GM21619 (cell line): ENCODE data around the gene PRSS27.
"Not testable (repeated sequence)": the region's sequence is repeated elsewhere in the genome, so short reads cannot be mapped to it uniquely, and the experiment has no call there.

Source experiments
- ATAC-seq: cut with Tn5 transposase; IDR thresholded peaks from one replicate; pipeline ENCODE4 v1.9.1; 2021; ENCODE audit not compliant: unreplicated experiment

Gene PRSS27

GRCh38 chr16:2728034-2728433 is 8.0 kb upstream of the PRSS27 start:
- ATAC-seq = no peak

GRCh38 chr16:2726923-2727322 is 6.9 kb upstream of the PRSS27 start:
- no peak for ATAC-seq

GRCh38 chr16:2724816-2725348 is 4.9 kb upstream of the PRSS27 start:
- no peak for ATAC-seq

GRCh38 chr16:2724088-2724676 is 4.2 kb upstream of the PRSS27 start:
- no peak for ATAC-seq

- ATAC-seq = not testable (repeated sequence)
Measured at GRCh38 chr16:2721634-2722173, 1.7 kb upstream of the PRSS27 start.

- peak; percentile 74 for ATAC-seq
Measured at GRCh38 chr16:2720719-2721633, 952 bp upstream of the PRSS27 start.

GRCh38 chr16:2719328-2720063 is 528 bp downstream of the PRSS27 start:
- no peak for ATAC-seq

- no peak for ATAC-seq
Measured at GRCh38 chr16:2717383-2718263, 2.4 kb downstream of the PRSS27 start.

- no peak for ATAC-seq
Measured at GRCh38 chr16:2716948-2717347, 3.1 kb downstream of the PRSS27 start.

GRCh38 chr16:2715966-2716885 is 3.8 kb downstream of the PRSS27 start:
- ATAC-seq = no peak

GRCh38 chr16:2715519-2715918 is 4.5 kb downstream of the PRSS27 start:
- no peak for ATAC-seq

GRCh38 chr16:2715064-2715463 is 5.0 kb downstream of the PRSS27 start:
- no peak for ATAC-seq

- ATAC-seq = no peak
Measured at GRCh38 chr16:2713985-2714774, 5.8 kb downstream of the PRSS27 start.

- no peak for ATAC-seq
Measured at GRCh38 chr16:2713523-2713922, 6.5 kb downstream of the PRSS27 start.

- no peak for ATAC-seq
Measured at GRCh38 chr16:2712546-2712945, 7.5 kb downstream of the PRSS27 start.

- ATAC-seq = no peak
Measured at GRCh38 chr16:2712063-2712441, 8.0 kb downstream of the PRSS27 start.

GRCh38 chr16:2711370-2712062 is 8.5 kb downstream of the PRSS27 start:
- ATAC-seq = no peak

- ATAC-seq = no peak
Measured at GRCh38 chr16:2710711-2711231, 9.3 kb downstream of the PRSS27 start.
